CD4-positive, alpha-beta T cell treated with Interleukin-4 for 4 hours (primary cell): ENCODE results near the gene PLSCR2.
A peak's percentile ranks its signal among the peaks of the same experiment; 100 is the strongest.
"Not testable (repeated sequence)": the region's sequence is repeated elsewhere in the genome, so short reads cannot be mapped to it uniquely, and the experiment has no call there.

Experiments
- DNase-seq: peaks from one replicate; pipeline ENCODE4 v3.0.0-alpha.2; 2020

Gene PLSCR2, protein sequence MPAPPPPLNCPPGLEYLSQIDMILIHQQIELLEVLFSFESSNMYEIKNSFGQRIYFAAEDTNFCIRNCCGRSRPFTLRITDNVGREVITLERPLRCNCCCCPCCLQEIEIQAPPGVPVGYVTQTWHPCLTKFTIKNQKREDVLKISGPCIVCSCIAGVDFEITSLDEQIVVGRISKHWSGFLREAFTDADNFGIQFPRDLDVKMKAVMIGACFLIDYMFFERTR

DNA sequence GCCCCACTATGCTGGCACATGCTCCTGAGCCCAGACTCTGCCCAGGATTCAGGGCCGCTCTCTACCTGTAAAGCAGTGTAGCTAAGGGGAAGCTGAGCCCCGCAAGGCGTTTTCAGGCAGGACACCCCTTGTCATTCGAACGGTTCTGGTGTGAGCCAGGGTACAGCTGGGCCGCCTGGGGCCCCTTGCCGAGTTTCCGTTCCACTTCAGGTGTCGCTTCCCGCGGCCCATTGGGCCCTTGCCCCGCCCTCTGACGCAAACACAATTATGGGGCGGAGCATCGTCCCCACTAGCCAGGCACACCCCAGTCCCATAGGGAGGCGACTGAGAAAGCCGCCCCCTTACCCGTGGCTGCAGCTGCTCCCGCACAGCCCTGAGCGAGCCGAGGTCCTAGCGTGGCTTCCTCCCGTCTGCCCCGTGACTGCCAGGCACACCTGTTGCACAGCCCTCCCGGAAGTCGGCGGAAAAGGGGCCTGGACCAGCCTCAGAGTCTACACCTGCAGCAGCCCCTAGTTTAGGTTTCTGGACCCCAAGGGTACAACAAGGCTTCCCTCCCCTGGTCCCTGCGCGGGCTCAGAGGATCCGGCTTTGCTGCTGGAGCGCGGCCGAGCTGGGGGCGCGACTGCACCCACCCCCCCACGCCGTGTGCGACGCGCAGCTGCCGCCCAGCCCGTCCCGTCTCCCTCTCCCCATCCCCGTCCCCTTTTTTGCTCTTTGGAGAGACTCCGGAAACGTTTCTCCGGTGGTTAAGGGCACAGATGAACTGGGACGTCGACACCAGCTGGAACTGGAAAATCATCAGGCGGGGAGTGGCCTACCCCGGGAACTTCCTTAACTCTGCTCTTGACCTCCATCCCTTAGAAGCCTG is at the start of gene PLSCR2:
Gene PLSCR2, minus strand, starts transcription at position 412 of the 868 bp plus-strand sequence. CDS start 9,657 bp downstream, outside the sequence.
- peak; percentile 66 for DNase-seq

DNA sequence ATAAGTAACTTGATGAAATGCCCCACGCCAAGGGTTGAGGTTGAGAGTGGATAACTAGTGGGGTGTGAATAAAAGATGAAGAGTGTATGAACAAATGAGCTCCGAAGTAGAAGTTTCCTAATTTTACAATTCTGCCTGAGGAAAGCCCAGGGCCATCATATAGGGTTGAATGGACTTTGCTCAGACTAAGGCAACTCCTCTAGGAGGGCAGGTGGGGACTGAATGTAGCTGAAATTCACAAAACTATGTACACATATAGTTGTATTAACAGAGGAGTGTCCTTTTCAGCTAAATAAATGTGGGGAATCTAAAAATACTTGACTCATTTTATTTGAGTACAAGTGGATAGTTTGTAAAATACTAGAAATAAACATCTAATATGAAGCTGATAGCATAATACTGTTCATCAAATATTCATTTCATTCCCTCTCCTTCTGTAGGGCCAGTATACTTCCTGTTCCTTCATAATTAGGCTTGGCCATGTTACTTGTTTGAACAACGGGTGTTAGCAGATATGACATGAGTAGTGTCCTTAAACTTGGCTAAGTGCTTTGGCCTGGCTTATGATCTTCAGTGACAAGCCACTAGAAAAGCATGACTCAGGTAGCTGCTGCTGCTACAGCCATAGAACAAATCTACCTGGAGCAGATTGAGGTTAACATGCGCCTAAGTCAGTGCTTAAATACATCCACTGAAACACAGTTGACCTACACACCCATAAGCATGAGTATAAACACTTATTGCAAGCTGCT is 48.5 kb upstream of the PLSCR2 start:
- DNase-seq: no peak

DNA sequence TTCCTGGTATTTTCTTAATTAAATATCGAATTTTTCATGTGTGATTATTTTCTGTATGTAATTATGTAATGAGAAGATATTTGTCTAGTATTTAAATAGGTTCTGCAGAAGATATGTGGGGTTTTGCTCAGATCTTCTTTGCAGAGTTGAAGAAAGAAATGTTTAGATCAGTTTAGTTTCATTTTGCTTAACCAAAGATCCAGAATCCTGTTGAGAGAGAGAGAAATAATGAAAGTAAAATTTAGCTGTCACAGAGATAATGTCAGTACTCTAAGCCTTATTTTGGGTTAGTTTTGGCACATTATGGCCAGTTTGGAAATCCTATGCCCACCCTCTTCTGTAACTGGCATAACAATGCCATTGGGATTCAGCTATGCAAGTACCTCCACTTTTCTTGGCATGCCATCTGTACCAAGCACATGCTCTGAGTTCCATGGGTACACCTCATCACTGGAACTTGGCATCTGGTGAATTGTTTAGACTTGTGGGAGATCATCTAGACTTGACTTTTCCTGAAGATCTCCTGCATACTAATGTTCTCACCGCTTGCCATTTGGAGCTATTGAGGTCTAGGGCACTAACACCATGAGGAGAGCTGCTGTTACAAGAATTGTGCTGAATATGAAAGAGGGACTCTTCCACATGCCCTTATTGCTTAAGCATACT is 44.2 kb upstream of the PLSCR2 start:
- no peak for DNase-seq

DNA sequence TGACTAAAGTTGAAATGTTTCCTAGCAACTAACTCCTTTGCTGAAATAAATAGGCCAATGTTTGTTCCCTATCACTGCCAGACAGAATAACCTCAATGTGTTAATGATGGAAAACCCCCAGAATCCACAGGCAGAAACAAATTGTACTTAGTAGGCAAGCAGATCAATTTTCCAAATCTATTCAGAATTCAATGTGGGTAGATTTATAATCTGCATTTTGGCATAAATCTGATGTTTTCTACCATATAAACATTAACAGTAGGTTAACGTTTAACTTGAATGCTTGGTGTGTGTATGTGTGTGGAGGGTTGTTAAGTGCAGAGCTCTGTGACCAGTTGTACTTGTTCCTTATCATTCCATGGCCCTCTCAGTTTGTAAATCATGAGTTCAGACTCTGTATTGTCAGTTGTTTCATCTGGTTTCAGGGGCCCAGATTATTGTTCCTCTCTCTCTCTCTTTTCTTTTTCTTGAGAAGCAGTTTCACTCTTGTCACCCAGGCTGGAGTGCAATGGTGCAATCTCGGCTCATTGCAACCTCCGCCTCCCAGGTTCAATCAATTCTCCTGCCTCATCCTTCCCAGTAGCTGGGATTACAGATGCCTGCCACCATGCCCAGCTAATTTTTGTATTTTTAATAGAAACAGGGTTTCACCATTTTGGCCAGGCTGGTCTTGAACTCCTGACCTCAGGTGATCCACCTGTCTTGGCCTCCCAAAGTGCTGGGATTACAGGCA is 42.2 kb upstream of the PLSCR2 start:
- no peak for DNase-seq

DNA sequence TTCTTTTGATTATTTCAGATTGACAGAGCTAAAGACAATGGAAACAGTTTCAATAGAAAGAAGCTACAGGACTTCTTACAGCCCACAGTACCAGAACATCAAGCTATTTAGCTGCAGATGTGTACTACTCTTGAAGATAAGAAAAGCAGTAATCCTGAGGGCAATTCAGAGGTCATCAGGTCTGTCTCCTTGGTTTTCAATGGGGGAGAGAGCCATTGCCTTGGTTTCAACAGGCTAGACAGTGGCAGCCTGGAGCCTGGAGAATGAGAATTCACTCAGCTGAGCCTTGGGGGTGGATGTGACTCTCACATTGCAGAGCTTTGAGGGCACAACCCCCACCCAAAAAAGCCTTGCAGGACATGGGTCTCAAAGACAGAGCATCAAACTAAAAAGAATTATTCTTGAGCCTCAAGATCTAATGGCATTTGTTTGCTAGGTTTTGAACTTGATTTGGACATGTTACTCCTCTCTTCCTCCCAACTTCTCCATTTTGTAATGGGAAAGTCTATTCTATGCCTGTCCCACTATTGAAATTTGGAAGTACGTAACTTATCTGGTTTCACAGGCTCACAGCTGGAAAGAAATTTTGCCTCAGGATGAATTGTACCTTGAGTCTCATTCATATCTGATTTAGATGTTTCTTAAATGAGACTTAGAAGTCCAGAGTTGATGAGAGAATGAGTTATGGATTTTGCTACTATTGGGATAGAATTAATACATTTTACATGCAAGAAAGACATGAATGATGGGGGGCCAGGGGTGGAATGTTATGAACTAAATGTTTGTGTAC is 38.2 kb upstream of the PLSCR2 start:
- no peak for DNase-seq

DNA sequence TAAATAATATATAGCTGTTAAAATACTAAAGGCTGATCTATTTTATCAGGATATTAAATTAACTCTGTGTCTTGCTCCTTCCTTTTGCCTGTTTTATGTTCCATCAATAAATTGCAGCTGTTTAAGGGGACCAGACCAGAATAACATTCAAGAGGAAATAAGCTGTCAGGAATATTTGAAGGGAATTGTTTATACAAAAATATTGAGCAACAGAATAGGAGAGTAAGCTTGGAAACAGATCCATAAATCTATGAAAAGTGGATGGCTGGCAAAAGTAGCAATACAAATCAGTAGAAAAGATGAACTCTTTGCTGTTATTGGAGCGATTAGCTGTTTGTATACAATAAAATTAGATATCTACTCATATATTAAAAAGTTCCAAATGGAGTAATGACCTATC is 36.2 kb upstream of the PLSCR2 start:
- DNase-seq: no peak

DNA sequence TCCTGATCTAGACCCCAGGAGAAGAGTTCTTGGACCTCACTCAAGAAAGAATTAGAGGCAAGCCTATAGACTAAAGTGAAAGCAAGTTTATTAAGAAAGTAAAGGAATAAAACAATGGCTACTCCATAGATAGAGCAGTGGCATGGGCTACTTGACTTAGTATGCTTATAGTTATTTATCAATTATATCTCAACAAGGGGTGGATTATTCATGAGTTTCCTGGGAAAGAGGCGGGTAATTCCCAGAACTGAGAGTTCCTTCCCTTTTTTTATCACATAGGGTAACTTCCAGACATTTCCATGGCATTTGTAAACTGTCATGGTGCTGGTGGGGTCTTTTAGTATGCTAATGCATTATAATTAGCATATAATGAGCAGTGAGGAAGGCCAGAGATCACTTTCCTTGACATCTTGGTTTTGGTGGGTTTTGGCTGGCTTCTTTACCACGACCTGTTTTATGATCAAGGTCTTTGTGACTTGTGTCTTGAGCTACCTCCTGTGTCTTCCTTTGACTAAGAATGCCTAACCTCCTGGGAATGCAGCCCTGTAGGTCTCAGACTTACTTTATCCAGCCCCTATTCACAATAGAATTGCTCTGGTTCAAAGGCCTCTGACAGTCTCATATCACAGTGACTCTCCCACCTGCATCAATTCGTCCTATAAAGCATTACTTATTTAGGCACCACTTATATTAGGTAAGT is 35.3 kb upstream of the PLSCR2 start:
- no peak for DNase-seq

DNA sequence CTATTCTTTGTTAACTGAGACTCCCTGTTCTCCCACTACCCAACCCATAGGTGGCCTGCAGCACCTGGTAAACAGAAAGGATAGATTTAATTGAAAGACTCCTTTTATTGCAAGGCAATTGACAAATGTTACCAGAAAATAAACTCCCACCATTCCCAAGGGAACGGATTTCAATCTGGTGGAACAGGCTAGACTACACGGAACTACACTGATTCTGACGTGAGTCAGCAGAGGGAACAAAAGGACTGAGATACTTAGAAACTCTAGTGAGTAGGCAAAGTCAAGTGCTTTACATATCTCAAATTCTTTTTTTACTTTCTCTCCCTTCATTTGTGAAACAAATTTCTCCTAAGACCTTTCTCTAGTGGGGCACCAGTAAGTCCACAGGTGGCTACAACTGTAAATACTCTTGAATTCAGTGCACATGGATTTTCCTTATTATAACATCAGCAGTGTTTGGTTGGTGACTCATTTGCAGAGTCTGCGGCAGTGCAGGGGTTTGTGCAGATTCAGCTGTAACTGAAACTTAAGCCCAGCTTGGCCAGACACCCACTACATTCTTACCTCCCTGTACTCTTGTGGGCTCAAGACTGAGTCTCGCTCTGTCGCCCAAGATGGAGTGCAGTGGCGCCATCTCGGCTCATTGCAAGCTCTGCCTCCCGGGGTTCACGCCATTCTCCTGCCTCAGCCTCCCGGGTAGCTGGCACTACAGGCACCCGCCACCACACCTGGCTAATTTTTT is 34.3 kb upstream of the PLSCR2 start:
- no peak for DNase-seq

DNA sequence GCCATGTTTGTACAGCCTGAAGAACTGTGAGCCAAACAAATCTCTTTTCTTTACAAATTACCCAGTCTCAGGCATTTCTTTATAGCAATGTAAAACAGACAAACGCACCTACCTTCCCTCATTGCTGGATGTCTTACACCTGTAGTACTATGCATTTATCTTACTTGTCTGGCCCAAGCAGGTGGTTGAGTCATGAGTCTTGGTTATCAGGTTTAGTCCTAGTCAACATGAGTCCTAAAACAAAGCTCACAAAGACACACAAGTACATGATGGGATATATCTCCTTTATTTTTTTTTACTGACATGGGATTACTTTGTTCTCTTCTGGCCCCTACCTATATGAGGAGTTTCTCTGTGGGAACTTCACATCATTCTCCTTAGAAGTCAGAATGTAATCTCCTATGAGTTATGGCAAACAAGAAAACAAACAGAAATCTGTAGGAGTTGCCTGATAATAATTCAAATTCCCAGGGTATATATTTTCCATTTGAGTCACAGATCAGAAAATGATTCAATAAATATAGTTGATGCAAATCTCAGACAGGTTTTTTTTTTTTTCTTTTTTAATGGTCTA is 33.6 kb upstream of the PLSCR2 start:
- no peak for DNase-seq

DNA sequence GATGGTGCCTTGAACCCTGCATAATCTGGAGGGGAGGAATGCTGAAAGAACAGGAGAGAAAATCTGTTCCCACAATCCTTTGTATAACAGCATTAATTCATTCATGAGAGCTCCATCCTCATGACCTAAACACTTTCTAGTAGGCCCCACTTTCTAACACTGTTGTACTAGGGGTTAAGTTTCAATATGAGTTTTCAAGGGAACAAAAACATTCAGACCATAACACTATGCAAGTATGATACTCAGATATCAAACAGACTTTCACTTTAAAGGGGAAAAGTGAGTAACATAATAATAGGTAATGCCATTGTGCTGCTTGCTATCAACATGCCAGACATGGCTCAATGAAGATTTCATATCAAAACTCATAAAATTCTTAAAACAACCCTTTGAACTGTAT is 32.4 kb upstream of the PLSCR2 start:
- DNase-seq: no peak

DNA sequence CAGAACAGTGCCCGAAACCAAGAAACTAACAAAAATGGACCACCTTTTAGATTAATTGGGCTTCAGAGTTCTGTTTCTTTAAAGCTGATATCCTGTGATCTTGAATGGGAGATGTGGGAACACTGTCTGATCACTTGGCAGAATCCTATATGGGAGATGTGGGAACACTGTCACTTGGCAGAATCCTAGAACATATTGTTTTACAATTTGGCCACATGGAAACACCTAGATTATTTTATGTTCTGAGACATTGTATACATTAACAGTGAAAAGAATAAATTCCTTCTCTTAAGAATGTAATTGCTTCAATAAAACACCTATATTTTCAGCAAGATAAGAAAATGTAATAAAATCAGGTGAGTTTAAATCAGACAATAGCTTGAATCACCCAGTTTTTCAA is 30.3 kb upstream of the PLSCR2 start:
- no peak for DNase-seq

DNA sequence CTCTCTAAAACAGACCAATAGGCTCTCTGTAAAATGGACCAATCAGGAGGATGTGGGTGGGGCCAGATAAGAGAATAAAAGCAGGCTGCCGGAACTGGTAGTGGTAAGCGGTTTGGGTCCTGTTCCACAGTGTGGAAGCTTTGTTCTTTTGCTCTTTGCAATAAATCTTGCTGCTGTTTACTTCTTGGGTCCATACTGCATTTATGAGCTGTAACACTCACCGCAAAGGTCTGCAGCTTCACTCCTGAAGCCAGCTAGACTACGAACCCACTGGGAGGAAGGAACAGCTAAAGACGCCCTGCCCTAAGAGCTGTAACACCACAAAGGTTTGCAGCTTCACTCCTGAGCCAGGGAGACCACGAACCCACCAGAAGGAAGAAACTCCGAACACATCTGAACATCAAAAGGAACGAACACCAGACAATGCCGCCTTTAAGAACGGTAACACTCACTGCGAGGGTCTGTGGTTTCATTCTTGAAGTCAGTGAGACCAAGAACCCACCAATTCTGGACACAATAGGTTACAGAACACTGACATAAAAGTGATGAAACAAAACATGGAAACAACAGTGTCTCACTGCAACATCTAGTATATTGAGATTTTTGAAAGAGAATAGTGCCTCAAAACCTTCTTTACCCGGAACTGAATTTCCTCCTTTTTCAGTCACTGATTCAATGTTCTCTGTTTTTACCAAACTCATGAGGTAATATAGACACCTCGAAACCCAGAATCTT is 28.8 kb upstream of the PLSCR2 start:
- DNase-seq: peak; percentile 8

DNA sequence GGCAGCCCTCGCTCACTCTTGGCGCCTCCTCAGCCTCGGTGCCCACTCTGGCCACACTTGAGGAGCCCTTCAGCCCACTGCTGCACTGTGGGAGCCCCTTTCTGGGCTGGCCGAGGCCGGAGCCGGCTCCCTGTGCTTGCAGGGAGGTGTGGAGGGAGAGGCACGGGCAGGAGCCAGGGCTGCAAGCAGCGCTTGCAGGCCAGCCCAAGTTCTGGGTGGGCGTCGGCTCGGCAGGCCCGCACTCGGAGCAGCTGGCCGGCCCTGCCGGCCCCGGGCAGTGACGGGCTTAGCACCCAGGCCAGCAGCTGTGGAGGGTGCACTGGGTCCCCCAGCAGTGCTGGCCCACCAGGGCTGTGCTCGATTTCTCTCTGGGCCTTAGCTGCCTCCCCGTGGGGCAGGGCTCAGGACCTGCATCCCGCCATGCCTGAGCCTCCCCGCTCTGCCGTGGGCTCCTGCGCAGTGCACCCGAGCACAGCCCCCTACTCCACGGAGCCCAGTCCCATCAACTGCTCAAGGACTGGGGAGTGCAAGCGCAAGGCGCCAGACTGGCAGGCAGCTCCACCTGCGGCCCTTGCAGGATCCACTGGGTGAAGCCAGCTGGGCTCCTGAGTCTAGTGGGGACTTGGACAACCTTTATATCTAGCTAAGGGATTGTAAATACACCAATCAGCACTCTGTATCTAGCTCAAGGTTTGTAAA is 27.9 kb upstream of the PLSCR2 start:
- DNase-seq: not testable (repeated sequence)

DNA sequence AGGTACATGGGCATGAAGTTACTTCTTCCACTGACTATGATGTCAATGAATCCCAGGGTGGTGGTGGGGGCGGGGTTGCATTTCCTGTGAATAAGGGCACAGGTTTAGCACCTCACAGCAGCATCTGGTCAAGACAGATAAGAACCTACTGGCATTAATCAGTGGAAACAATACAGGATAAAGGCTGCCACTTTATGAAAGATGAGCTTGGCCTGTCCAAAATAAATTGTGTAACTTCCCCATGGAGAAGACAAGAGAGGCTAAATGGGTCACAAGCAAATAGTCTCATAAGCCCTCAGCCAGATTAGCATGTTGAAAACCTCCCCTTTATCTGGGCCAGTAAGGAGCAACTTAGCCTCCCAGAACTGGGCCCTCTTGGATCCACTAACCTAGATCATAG is 27.4 kb upstream of the PLSCR2 start:
- DNase-seq: no peak

DNA sequence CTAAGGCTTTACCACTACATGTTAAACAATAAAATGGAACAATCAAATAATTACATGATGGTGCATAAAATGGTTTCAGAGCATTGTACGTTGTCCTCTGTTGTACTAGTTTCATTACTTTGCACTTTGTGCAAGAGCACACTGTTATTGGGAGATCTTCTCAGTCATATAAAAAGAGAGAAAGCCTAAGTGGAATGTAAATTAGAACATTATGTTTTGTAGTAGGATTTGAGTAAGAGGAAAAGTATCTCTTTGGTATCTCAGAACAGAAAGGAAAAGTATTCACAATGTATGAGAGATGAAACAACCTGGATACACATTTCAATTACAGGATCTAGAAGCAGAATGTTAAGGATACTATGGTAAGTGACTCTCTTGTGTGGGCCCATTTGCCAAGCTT is 26.9 kb upstream of the PLSCR2 start:
- DNase-seq: no peak

DNA sequence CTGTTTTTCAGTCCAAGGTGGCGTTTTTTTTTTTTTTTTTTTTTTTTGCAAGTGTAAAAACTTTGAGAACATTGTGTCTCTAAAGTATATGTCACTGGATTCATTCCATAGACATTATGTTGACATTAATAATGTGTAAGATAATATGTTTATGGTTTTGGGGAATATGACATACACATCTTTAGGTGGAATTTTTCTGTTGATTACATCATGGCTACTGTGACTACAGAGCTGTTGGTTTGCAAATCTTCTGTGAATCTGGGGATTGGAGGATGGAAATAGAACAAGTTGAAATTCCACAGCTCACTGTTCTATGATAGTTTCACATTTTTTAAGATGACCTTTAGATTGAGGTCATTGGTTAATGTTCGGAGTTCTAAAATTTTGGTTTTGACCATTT is 24.4 kb upstream of the PLSCR2 start:
- no peak for DNase-seq

DNA sequence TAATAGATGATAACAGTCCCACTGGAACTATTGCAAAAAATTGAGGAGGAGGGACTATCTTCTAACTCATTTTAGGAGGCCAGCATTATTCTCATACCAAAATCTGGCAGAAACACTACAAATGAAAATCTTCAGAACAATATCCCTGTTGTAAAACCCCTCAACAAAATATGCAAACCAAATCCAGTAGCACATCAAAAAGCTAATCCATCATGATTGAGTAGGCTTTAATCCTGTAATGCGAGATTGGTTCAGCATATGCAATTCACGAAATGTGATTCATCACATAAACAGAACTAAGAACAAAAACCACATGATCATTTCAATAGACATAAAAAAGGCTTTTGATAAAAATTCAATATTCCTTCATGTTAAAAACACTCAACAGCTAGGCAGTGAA is 23.9 kb upstream of the PLSCR2 start:
- no peak for DNase-seq

DNA sequence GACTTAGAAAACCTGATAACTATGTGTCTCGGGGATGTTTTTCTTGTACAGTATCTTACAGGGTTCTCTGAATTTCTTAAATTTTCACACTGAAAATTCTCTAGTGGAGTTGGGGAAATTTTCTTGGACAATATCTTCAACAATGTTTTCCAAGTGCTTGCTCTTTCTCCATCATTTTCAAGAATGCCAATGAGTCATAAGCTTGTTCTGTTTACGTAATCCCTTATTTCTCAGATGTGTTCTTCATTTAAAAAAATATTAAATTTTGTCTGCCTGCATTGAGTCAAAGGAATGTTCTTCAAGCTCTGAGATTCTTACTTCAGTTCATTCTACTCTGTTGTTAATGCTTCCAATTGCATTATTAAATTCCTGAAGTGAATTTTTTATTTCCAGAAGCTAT is 21.9 kb upstream of the PLSCR2 start:
- no peak for DNase-seq
